Amygdala (tissue), 56 donors: Measurements from ENCODE around the gene FAM131B.

Source experiments
- DNase-seq, 56 donors: peaks; one replicate each; lab custom pipeline; 2025; lab: John Stamatoyannopoulos, UW

Gene FAM131B

GRCh38 chr7:143384148-143384547 is 21.6 kb upstream of the FAM131B start:
- no peak for DNase-seq

- no peak for DNase-seq
These were observed 21.1 kb upstream of the FAM131B start for GRCh38 chr7:143383642-143383957.

- DNase-seq: no peak
These were observed 20.5 kb upstream of the FAM131B start for GRCh38 chr7:143382791-143383641.

GRCh38 chr7:143382126-143382790 is 19.7 kb upstream of the FAM131B start:
- no peak for DNase-seq

GRCh38 chr7:143381427-143382125 is 19.1 kb upstream of the FAM131B start:
- peak in 34 of 56 donors; percentile 18 to 75 (median 42) for DNase-seq

GRCh38 chr7:143380646-143381426 is 18.3 kb upstream of the FAM131B start, which contains the start of gene ZYX:
ZYX (plus strand) TSS chr7:143381345; CDS start chr7:143381572, 227 bp downstream.
- peak; percentile 21 to 91 (median 78) for DNase-seq

GRCh38 chr7:143380260-143380645 is 17.7 kb upstream of the FAM131B start:
- DNase-seq: peak; percentile 34 to 91 (median 70)

GRCh38 chr7:143379611-143380259 is 17.2 kb upstream of the FAM131B start:
- peak in 2 of 56 donors; percentile 54 to 60 for DNase-seq

GRCh38 chr7:143376396-143376795 is 13.9 kb upstream of the FAM131B start:
- no peak for DNase-seq

GRCh38 chr7:143375298-143376034 is 13.0 kb upstream of the FAM131B start:
- no peak for DNase-seq

- no peak for DNase-seq
These were observed 12.0 kb upstream of the FAM131B start for GRCh38 chr7:143374561-143374960.

- DNase-seq: no peak
These were observed 10.8 kb upstream of the FAM131B start for GRCh38 chr7:143373255-143373794.

- peak in 53 of 56 donors; percentile 14 to 90 (median 68) for DNase-seq
These were observed 9.6 kb upstream of the FAM131B start for GRCh38 chr7:143372070-143372469.

- DNase-seq: no peak
These were observed 7.5 kb upstream of the FAM131B start for GRCh38 chr7:143369678-143370651.

GRCh38 chr7:143368387-143368786 is 5.9 kb upstream of the FAM131B start:
- no peak for DNase-seq

- no peak for DNase-seq
These were observed 5.5 kb upstream of the FAM131B start for GRCh38 chr7:143367972-143368371.
